Esophagus muscularis mucosa (tissue), 4 donors: ENCODE data around the gene SGSM2.

ENCODE experiments used
- EP300 ChIP-seq: sonication (generic); formaldehyde crosslinking; IDR thresholded peaks from one replicate; pipeline ENCODE4 v1.6.1; 2017; ENCODE audit warnings: antibody characterized with exemption
- POLR2A ChIP-seq: fragments of 450-650 bp; IDR thresholded peaks from one replicate; pipeline ENCODE4 v1.6.1; 2017; ENCODE audit warnings: antibody characterized with exemption, moderate library complexity, mild to moderate bottlenecking, low read depth
- POLR2AphosphoS5 ChIP-seq, 2 donors: sonication (generic); formaldehyde crosslinking; IDR thresholded peaks; one replicate each; pipeline ENCODE4 v1.6.1; 2017; ENCODE audit warnings: antibody characterized with exemption in 2 of 2
- TF ChIP-seq, protein P1 (sequence below), 3 experiments: fragments of 200-600 bp in 2 of 3; fragments of 450-650 bp in 1 of 3; sonication (generic) in 2 of 3; IDR thresholded peaks; one replicate each; pipeline ENCODE4 v1.5.1; 2017 to 2019; ENCODE audit warnings: antibody characterized with exemption in 3 of 3, mild to moderate bottlenecking in 2 of 3, moderate library complexity in 1 of 3

GRCh38 chr17:2362416-2362815 is 25.1 kb downstream of the SGSM2 start:
- TF ChIP-seq EP300 (no peak), POLR2A (no peak), POLR2AphosphoS5 (IDR thresholded peaks at IDR 0.05) (no peak)
- TF ChIP-seq, protein P1, sequence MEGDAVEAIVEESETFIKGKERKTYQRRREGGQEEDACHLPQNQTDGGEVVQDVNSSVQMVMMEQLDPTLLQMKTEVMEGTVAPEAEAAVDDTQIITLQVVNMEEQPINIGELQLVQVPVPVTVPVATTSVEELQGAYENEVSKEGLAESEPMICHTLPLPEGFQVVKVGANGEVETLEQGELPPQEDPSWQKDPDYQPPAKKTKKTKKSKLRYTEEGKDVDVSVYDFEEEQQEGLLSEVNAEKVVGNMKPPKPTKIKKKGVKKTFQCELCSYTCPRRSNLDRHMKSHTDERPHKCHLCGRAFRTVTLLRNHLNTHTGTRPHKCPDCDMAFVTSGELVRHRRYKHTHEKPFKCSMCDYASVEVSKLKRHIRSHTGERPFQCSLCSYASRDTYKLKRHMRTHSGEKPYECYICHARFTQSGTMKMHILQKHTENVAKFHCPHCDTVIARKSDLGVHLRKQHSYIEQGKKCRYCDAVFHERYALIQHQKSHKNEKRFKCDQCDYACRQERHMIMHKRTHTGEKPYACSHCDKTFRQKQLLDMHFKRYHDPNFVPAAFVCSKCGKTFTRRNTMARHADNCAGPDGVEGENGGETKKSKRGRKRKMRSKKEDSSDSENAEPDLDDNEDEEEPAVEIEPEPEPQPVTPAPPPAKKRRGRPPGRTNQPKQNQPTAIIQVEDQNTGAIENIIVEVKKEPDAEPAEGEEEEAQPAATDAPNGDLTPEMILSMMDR (IDR thresholded peaks at IDR 0.05) = no peak
